DMS 273 (cell line): ENCODE data around the gene TLL2.
A peak's percentile ranks its signal among the peaks of the same experiment; 100 is the strongest.

Source experiments
- DNase-seq: peaks from one replicate; lab custom pipeline; 2025; ENCODE audit not compliant: unreplicated experiment; lab: John Stamatoyannopoulos, UW

Gene TLL2

DNA sequence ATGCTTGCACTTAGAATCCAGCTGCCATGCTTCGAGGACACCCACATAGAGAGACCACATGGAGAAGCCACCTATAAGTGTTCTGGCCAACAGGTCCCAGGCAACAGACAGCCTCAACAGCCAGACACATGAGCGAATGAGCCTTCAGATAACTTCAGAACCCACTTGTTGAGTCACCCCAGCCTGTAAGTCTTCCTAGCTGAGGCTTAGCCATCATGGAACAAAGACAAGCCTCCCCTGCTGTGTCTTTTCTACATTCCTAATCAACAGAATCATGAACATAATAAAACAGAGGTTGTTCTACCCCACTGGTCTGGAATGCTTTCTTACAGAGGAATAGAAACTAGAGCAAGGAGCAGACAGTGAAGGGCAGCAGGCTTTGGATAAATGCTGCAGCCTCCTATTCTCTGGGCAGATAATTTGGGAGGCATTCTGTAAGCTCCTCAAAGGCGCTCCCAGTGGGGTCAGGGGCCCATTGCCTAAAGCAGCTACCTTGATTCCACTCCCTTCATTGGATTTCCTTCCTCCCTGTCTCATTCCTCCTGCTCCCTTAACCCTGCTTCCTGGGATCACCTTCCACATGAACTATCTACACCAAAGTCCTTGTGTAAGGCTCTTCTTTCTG is 4.6 kb downstream of the TLL2 start:
- DNase-seq, result no peak

DNA sequence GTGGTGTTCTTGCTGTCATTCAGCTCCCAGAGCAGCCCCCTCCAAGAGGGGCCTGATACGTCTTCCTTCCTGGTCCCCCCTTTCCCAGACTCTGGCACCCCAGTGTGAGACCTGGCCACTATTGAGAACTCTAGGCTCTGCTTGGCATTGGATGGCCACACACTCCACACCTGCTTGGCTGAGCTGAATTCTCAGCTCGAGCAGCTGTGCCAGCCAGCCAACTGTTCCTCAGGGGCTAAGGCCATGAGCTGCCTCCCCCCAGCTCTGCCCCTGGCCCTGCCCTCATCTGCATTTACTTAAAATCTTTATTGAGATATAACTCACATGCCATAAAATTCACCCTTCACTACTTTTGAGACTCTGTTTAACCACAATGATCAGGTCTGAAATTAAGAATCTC is 6.7 kb downstream of the TLL2 start:
- DNase-seq, result no peak

DNA sequence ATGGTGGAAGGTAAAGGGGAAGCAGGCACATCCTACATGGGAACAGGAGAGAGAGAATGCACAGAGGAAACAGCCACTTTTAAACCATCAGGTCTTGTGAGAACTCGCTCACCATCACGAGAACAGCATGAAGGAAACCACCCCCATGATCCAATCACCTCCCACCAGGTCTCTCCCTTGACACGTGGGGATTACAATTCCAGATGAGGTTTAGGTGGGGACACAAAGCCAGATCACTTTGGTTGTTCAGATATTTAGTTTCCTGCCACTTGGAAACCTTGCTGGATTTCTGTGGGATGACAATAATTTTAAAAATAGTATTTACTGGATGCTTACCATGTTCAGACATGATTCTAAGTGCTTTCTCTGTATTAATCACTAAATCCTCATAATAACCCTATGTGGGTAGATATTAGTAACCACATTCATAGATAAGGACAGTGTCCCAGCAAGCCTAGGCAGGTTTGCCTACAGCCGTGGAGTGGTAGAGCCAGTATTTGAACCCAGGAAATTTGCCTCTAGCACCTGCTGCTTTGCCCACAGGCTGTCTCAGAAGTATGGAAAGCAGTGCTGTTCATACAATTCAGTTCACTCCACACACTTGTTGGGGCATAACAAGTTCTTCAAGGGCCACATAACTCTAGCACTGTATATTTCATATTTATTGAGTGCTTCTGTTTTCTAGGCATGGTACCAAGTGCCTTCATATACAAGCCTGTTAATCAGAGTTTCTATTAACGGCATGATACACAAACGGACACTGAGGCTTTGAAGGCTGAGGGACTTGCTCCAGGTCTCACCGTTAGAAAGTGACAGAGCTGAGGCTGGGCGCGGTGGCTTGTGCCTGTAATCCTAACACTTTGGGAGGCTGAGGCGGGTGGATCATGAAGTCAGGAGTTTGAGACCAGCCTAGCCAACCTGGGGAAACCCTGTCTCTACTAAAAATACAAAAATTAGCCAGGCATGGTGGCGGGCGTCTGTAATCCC is 8.3 kb downstream of the TLL2 start:
- DNase-seq, result no peak

DNA sequence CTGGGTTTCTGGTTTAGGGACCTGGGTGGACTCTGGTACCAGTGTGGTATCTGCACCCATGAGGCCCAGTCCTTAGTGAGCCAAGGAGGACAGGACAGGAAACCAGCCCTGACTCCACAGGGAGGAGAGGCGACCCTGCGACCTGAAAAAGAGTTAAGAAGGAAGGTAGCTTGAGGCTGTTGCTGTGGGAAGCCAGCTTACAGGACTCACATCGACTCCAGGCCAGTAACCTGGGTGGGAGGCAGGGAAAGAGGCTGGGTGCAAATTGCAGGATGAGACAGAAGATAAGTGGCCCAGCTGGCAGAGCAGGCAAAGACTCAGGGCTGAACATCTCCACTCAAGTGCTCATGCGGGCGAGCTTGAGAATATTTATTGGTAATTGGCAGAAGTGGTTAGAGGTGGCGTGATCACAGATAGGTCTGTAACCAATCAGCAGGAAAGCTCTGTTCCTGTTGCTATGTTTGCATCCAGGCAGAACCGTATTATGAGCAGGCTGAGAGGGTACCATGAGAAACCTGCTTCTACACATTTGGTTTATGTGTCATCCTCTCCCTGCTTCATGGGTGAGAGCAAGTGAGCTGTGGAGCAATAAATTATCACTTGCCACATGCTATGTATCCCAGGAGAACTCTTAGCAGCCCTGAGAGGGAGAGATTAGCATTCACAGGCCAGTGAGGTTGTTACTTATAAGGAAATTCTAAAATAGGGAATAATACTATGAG is 11.0 kb downstream of the TLL2 start:
- no peak for DNase-seq

DNA sequence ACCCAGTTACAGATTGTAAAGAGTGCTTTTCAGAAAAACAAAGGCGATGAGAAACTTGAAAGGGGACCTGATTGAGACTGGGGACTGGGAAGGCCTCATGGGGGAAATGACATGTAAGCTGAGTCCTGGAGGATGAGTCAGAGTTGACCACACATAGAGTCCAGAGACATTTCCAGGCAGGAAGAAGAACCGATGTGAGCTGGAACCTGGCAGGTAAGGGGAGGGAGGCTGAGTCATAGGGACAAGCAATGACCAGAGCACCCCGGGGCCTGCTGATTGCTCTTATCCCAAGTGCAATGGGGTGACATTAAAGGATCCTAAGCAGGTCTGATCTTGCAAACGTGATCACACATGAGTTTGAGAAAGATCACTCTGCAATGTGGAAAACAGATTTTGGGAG is 11.7 kb downstream of the TLL2 start:
- no peak for DNase-seq

DNA sequence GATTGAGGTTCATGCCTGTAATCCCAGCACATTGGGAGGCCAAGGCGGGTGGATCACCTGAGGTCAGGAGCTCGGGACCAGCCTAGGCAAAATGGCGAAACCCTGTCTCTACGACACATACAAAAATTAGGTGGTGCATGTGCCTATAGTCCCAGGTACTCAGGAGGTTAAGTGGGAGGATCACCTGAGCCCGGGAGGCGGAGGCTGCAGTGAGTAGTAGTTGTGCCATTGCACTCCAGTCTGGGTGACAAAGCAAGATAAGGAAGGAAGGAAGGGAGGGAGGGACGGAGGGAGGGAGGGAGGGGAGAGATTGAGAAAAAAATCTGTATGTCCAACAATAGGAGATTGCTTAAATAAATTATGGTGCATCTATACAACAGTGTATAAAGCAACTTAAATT is 13.2 kb downstream of the TLL2 start:
- DNase-seq, result no peak

DNA sequence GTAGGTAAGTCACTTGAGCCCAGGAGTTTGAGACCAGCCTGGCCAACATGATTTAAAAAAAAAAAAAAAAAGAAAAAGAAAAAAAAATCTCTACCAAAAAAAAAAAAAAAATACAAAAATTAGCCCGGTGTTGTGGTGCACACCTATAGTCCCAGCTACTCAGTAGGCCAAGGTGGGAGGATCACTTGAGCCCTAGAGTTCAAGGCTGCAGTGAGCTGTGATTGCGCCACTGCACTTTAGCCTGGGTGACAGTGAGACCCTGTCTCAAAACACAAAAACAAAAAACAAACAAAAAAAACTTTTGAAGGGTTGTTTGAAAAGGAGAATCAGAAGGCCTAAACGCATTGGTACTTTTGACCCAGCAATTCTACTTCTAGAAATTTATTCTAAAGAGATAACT is 13.7 kb downstream of the TLL2 start:
- no peak for DNase-seq

DNA sequence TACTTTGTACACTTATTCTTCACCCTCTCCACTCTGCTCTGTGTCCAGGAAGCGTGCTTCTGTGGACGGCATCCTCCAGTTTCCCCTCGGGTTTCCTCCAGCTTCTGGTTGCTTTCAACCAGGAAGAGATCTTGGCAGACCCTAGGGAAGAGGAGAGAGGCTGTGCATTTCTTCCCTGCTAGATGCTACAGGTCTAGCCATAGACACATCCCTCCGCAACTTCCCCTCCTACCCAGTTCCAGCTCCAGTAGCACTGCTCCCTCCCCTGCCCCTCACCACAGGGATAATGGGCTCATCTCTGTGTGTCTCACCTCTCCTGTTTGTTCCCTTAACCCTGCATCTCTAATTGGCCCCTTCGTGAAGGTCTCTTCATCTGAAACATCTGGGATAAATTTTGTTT is 16.3 kb downstream of the TLL2 start:
- DNase-seq, result no peak

DNA sequence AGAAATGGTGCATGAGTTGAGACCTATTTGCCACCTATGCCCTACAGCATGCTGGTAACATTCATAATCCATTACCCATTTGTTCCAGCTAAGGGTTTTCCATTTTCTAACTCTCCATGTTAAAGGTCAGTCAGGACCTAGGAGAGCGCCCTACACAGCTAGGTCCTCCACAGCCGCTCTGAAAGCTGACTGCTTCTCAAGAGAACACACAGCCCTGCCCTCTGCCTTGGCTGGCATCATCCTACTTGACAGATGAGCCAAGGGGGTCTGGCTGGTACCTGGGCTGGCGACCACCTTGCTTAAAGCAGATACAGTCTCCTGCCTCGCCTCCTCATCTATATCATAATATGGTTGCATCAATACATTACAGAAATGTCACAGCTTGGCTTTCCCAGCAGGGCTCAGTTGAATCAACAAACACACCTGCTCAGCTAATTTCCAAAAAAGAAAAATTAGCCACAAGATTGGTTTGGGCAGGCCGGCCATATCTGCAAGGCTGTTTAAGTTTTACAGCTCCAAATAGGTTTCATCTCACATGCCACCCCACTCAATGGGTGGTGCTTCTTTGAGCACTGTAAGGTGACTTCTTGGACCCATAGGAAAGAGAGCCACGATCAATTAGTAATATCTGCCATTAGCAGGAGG is 17.3 kb downstream of the TLL2 start:
- peak; percentile 14 for DNase-seq

DNA sequence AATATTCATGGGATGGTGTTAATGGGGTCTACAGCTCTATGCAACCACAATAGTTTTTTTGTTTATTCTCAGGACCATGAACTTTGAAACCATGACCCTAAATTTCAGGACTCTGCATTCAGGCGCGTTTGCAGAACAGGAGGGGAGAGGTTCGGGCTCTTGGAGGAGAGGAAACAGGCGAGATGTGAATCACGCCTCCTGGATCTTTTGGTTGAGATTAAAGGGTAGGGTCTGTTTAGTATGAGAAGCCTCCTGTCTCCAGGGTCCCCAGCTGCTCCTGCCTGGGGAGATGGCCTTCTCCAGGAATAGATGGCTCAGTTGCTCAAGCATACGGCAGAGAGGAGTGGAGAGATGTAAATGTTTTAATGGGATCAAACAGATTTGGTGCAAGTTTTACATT is 18.2 kb downstream of the TLL2 start:
- DNase-seq, result no peak

DNA sequence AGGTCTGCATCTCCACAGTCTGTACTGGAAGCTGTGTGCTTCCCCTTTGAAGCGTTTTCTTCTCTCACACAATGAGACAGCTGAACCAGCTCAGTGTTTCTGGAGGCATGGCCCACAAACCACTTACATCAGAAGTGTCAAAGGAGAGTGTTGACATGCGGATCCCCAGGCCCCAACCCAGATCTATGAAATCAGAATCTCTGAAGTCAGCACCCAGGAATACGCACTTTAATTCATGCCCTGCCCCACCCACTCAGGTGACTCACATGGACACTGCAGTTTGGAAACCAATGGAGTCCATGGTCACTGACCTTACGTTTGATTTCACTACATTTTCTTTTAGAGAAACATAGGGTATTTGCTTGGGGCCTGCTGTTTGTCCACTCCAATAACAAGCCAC is 19.0 kb downstream of the TLL2 start:
- no peak for DNase-seq

DNA sequence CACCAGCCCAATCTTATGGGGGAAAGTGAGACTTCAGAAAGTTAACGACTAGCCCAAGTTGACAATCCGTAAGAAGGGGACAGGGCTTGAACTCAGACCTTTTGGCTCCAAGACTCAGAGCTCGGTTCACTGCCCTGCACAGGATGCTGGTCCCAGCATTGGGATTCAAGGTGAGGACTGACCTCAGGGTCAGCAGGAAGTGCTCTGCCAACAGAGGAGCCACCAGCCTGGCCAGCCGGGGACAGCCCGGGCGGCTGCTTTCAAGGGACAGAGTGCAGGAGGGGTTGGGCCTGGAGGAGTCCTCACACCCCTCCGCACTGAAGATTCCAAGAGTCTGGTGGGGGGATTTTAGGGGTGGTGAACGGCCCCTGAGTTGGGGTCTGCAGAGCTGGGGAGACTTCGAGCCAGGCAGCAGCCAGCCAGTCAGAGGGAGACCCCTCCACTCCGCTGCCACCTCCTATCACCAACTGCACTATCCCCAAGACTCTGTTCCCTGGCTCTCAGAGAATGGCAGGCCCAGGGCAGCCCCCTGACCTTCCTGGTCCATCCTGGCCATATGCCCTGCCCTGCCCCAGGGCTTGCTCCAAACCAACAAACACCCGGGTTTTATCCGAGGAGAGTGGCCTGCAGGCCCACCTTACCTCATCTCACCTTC is 19.7 kb downstream of the TLL2 start:
- no peak for DNase-seq

DNA sequence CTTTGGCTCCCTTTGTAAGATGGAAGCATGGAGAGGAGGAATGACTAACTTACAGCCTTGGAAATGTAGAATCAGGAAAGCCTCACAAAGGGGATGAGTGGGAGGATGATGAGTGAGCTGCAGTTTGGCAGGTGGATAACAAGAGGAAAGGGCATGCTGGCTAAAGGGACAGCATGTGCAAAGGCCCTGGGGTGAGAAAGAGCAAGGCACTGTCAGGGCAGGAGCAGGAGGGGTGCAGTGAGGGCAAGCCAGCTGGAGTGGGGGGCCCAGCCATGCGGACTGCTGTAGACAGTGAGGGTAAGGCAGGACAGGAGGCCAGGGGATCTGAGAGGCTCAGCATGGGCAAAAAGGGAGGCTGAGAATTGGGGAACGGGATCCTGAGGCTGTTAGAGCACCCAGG is 20.5 kb downstream of the TLL2 start:
- no peak for DNase-seq

DNA sequence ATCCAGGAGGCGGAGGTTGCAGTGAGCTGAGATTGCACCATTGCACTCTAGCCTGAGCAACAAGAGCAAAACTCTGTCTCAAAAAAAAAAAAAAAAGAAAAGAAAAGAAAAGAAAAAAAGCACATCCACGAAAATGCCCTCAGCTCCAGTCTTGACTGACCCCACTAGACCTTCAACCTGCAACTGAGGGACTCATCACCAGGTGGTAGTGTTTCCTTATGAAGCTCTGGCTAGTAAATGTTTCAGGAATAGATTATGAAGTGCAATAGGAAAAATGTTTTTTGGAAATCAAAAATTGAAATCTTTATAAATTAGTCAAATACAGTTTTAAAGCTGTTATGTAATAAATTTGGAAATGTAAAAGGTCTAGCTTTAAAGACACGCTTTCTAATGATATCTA is 22.4 kb downstream of the TLL2 start:
- peak; percentile 5 for DNase-seq

DNA sequence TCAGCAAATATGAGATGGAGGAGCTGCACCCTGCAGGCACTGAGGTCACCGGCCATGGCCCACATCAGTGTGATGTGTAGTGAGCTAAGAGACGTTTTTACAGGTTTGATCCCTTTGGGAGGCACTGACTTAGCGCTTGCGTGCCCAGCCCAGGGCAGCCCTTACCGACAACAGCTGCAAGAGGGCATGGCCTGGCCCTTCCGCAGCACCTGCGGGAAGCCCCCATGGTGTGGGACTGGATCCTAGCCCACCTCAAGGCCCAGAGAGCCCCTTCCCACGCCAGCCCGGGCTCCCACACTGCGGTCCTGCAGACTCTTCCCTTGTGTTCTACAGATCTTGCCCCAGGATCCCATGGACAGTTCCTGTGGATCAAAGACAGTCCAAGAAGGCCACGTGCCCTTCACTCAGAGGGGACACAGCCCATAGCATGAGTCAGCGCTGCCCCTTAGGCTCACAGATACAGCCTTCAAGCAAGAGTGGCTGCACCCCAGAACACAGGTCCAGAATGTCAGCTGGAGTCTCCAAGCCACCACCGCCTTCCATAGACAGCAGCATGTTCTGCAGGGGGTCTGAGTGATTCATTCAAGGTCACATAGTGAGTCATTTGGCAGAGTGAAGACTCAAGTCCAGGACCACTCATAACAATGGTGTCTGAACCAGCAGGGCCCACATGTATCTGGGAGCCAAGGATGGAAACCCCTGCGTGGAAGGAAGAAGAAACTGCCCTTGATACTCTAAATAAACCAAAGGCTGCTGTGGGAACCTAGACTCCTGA is 25.4 kb downstream of the TLL2 start:
- no peak for DNase-seq

DNA sequence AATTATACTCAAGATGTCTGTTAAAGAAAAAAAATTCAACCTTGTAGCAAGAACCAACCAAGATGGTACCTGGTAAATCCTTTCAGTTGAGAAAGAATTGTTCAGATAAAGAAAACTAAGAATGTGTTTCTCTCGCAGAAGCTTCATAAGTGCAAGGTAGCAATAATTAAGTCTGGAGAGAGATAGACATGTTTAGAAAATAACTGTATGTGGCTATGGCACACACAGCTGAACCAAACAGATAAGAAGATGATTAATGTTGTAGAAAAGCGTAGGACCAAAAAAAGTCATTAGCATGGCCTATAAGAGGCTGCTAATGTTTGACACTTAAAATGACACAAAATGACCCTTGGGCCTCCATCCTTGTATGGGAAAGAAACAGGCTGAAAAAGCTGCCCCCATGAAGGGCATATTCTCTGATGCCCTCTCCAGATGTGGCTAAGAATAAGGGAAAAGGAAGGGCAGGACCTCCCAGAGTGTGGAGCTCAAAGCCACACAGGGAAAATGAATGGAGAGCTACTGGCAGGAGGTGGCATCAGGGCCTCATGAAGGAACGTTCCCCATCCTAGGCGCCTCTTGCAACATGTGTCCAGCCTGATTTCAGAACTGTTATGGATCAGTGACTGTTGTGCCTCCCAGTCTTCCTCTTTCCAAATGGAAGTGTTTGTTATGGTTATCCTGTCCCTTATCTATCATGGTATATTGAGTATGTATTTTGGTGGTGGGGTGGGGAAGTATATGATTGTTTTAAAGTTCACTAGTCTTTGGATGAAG is 30.7 kb downstream of the TLL2 start:
- DNase-seq, result no peak

DNA sequence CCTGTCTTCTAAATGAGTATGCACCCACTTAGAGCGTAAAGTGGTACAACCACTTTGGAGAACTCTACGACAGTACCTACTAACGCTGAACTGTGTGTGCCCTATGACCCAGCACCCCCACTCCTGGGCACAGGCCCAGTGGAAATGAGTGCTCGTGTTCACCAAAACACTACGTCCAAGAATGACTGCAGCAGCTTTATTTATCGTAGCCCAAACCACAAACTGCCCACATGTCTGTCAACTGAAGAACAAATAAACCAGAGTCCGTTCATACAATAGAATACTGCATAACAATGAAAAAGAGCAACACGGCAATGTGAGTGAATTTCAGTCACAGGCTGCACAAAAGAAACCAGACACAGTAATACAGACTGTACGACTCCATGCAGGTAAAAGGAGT is 35.4 kb downstream of the TLL2 start:
- no peak for DNase-seq

DNA sequence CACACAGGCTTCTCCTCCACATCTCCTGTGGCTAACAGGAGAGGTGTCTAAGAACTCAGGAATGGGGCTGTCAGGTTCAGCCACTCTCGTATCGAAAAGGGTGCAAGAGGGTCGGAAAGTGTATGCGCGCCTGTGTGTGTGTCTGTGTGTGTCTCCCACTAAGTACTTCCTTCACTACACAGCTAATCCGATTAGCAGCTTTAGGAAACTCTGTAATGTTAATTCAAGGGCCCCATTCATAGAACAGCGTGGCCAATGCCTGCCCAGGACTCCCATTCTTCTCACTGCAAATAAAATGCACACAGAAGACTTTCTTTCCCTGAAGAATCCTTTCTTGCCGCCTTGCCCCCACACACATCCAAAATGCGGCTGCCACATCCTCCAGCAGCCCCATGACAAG is 39.9 kb downstream of the TLL2 start:
- no peak for DNase-seq

DNA sequence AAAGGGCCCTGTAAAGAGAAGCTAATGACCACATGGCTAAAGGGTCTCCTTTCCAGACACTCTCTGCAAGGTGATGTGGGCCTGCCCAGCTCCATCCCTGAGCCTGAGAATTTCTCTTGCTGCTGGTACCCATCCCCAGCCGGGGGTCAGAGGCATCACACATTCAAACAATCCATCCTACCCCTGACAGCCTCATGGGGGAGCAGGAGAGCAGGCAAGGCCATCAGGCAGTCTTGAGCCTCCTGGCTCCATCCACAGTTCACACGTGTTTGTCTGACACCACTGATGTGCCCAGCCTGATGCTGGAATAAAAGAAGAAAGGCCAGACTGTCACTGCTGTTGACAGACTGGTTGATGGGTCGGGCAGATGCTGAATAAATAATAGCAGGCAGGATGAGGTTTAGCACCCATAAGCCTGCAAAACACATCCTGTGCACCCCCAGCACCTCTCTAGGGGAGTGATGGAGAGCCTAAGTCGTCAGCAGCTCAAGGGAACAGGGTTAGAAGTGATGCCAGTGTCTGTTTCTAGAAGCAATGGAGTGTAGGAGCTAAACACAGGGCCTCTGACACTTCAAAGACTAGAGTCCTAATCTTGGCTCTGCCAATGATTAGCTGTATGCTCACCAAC is 43.5 kb downstream of the TLL2 start:
- DNase-seq, result peak; percentile 66
